Measurements from ENCODE around the gene GABRB1. TPM values are rescaled to one million over a fixed set of nuclear protein-coding genes. Genes with fewer than 3 reads are reported as not detected.

GABRB1 gene
- polyA plus RNA-seq, 3 donors: not detected

DNA sequence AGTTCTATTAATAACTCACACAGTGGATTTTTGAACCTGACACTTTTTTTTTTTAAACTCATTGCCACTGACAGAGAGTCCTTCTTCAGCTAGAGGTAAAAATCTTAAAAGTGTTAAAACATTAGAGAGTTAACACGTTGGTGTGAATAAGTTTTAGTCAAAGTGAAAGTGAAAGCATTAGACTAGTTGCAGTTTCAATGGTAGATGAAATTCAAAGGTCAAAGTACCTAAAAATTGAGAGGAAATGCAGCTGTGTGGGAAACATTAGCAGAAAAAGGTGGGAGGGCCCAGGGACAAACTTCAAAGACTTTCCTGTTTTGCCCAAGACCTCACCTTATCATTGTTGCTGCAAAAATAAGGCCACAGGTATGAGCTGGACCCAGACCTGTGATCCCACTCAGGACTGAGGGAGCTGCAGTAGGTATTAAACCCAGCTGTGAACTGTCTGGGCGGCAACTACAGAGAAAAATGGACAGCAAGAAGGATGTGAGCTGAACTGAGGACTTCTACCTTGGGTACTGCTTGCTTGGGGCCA, 20.4 kb upstream of the GABRB1 start:
- peak overlapping the region in 2 of 7 donors; percentile 23 to 25 for H3K27ac Mint-ChIP-seq
- peak overlapping the region in 1 of 2 donors; percentile 55 for H3K27ac ChIP-seq (ENCODE audit: low read depth in 1 of 2, low read length in 2 of 2)
- peak overlapping the region; percentile 3 for H2AFZ ChIP-seq (ENCODE audit: insufficient read depth, low read depth, low read length, poor library complexity, severe bottlenecking)
- no peaks in the 10 kb centered on the region for H3K9me3 ChIP-seq (replicated peaks in 1 of 2; ENCODE audit: control insufficient read depth in 1 of 2, insufficient read depth in 1 of 2, low read length in 2 of 2)
- no peaks in the 10 kb centered on the region for H3K36me3 Mint-ChIP-seq
- 61% methylated on average over 2 of the region's 2 CpGs for WGBS (ENCODE audit: insufficient coverage)
- H3K27me3 ChIP-seq (ENCODE audit: control insufficient read depth in 2 of 2, insufficient read depth in 2 of 2, low read length in 2 of 2): no peaks in the 10 kb centered on the region
- peak overlapping the region; percentile 26 for H3K4me2 ChIP-seq (replicated peaks; ENCODE audit: extremely low read depth, low read length, poor library complexity, severe bottlenecking)
- peaks cover 11% of the 10 kb centered on the region for H3K4me1 Mint-ChIP-seq
- peak overlapping the region; percentile 2 to 24 for H3K4me3 Mint-ChIP-seq
- H3K36me3 ChIP-seq (replicated peaks in 1 of 2; ENCODE audit: control insufficient read depth in 1 of 2, insufficient read depth in 2 of 2, low read length in 2 of 2): no peaks in the 10 kb centered on the region
- H3K27me3 Mint-ChIP-seq (ENCODE audit: low read depth in 3 of 3): peaks cover 0 to 1% (median 0%) of the 10 kb centered on the region in 3 donors
- no peaks in the 10 kb centered on the region for H4K20me1 ChIP-seq (ENCODE audit: insufficient read depth, low read length)
- no peak overlapping the region for H3K9ac ChIP-seq (ENCODE audit: insufficient read depth, low read length, poor library complexity, severe bottlenecking)
- peaks cover 0 to 4% (median 0%) of the 10 kb centered on the region in 7 donors for H3K9me3 Mint-ChIP-seq
- no peaks in the 10 kb centered on the region for H3K79me2 ChIP-seq (ENCODE audit: insufficient read depth, low read length)
- TF ChIP-seq, protein P1, sequence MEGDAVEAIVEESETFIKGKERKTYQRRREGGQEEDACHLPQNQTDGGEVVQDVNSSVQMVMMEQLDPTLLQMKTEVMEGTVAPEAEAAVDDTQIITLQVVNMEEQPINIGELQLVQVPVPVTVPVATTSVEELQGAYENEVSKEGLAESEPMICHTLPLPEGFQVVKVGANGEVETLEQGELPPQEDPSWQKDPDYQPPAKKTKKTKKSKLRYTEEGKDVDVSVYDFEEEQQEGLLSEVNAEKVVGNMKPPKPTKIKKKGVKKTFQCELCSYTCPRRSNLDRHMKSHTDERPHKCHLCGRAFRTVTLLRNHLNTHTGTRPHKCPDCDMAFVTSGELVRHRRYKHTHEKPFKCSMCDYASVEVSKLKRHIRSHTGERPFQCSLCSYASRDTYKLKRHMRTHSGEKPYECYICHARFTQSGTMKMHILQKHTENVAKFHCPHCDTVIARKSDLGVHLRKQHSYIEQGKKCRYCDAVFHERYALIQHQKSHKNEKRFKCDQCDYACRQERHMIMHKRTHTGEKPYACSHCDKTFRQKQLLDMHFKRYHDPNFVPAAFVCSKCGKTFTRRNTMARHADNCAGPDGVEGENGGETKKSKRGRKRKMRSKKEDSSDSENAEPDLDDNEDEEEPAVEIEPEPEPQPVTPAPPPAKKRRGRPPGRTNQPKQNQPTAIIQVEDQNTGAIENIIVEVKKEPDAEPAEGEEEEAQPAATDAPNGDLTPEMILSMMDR (IDR thresholded peaks at IDR 0.05): no peak
- intact Hi-C loops (cut with micrococcal nuclease): no loop called here
- H3K4me1 ChIP-seq (ENCODE audit: control insufficient read depth in 1 of 2, insufficient read depth in 2 of 2, low read length in 2 of 2): no peaks in the 10 kb centered on the region
- peak overlapping the region in 1 of 3 experiments; percentile 23 for H3K4me3 ChIP-seq (replicated peaks in 1 of 3; ENCODE audit: low read depth in 2 of 3, low read length in 3 of 3)
- DNase-seq: no peak

DNA sequence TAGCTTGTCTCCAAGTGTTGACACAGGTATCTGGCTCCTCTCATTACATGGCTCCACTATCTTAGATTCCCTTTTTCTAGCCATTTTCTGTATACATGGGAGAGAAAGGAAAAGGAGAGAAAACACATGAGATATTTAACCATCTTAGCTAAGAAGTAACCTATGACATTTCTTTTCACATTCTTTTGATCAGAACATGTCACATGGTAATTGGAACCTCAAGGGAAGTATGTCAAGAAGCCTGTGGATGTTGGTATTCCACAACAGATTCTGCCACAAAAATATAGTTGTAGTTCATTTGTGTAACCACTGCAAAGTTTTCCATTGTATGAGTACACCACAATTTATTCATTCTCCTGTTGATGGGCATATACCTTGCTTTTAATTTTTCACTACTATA, 18.7 kb upstream of the GABRB1 start:
- H3K9me3 Mint-ChIP-seq: peaks cover 0 to 4% (median 0%) of the 10 kb centered on the region in 7 donors
- H3K4me1 ChIP-seq (ENCODE audit: control insufficient read depth in 1 of 2, insufficient read depth in 2 of 2, low read length in 2 of 2): no peaks in the 10 kb centered on the region
- H3K9ac ChIP-seq (ENCODE audit: insufficient read depth, low read length, poor library complexity, severe bottlenecking): no peak overlapping the region
- no peak overlapping the region for H3K4me2 ChIP-seq (replicated peaks; ENCODE audit: extremely low read depth, low read length, poor library complexity, severe bottlenecking)
- no peaks in the 10 kb centered on the region for H3K9me3 ChIP-seq (replicated peaks in 1 of 2; ENCODE audit: control insufficient read depth in 1 of 2, insufficient read depth in 1 of 2, low read length in 2 of 2)
- H3K36me3 ChIP-seq (replicated peaks in 1 of 2; ENCODE audit: control insufficient read depth in 1 of 2, insufficient read depth in 2 of 2, low read length in 2 of 2): no peaks in the 10 kb centered on the region
- H3K36me3 Mint-ChIP-seq: no peaks in the 10 kb centered on the region
- no peaks in the 10 kb centered on the region for H3K79me2 ChIP-seq (ENCODE audit: insufficient read depth, low read length)
- intact Hi-C loops (cut with micrococcal nuclease): no loop called here
- no peak for DNase-seq
- H3K4me3 Mint-ChIP-seq: no peak overlapping the region
- peaks cover 11% of the 10 kb centered on the region for H3K4me1 Mint-ChIP-seq
- H3K4me3 ChIP-seq (replicated peaks in 1 of 3; ENCODE audit: low read depth in 2 of 3, low read length in 3 of 3): no peak overlapping the region
- peaks cover 0 to 1% (median 0%) of the 10 kb centered on the region in 3 donors for H3K27me3 Mint-ChIP-seq (ENCODE audit: low read depth in 3 of 3)
- H3K27ac Mint-ChIP-seq: no peak overlapping the region
- no peak overlapping the region for H3K27ac ChIP-seq (ENCODE audit: low read depth in 1 of 2, low read length in 2 of 2)
- no peaks in the 10 kb centered on the region for H3K27me3 ChIP-seq (ENCODE audit: control insufficient read depth in 2 of 2, insufficient read depth in 2 of 2, low read length in 2 of 2)
- no peak overlapping the region for H2AFZ ChIP-seq (ENCODE audit: insufficient read depth, low read depth, low read length, poor library complexity, severe bottlenecking)
- H4K20me1 ChIP-seq (ENCODE audit: insufficient read depth, low read length): no peaks in the 10 kb centered on the region
- TF ChIP-seq, protein P1 (IDR thresholded peaks at IDR 0.05): no peak
